Lower leg skin (tissue), 3 donors: ENCODE data around the gene DNALI1.

Experiments used
- POLR2A ChIP-seq, 2 donors: fragments of 450-650 bp; IDR thresholded peaks; one replicate each; pipeline ENCODE4 v1.6.1; 2016 to 2017; ENCODE audit warnings: antibody characterized with exemption in 2 of 2, mild to moderate bottlenecking in 1 of 2, moderate library complexity in 1 of 2
- TF ChIP-seq, protein P1 (sequence below), 3 donors: fragments of 450-650 bp; IDR thresholded peaks; one replicate each; pipeline ENCODE4 v1.5.1; 2016; ENCODE audit warnings: antibody characterized with exemption in 3 of 3, mild to moderate bottlenecking in 3 of 3, moderate library complexity in 2 of 3

DNA sequence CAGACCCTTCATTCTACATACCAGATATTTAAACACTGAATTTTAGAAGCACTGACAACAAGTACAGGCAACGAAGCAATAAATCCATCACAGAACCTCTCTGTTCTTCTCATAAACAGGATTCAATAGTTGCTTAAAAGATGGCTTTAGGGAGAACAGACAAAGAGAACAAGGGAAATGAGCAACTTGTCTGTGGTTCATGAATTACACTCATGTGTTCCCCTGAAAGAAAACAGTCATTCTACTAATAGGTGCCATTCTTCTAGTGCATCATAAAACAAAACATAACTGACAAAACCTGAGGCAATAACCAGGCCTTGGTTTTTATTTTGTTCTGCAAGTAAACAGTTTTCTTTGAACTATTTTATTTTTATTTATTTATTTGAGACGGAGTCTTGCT is 32.2 kb downstream of the DNALI1 start:
- TF ChIP-seq, protein P1, sequence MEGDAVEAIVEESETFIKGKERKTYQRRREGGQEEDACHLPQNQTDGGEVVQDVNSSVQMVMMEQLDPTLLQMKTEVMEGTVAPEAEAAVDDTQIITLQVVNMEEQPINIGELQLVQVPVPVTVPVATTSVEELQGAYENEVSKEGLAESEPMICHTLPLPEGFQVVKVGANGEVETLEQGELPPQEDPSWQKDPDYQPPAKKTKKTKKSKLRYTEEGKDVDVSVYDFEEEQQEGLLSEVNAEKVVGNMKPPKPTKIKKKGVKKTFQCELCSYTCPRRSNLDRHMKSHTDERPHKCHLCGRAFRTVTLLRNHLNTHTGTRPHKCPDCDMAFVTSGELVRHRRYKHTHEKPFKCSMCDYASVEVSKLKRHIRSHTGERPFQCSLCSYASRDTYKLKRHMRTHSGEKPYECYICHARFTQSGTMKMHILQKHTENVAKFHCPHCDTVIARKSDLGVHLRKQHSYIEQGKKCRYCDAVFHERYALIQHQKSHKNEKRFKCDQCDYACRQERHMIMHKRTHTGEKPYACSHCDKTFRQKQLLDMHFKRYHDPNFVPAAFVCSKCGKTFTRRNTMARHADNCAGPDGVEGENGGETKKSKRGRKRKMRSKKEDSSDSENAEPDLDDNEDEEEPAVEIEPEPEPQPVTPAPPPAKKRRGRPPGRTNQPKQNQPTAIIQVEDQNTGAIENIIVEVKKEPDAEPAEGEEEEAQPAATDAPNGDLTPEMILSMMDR (IDR thresholded peaks at IDR 0.05): no peak
- TF ChIP-seq POLR2A (IDR thresholded peaks at IDR 0.05): no peak
